GM18508 (cell line): Measurements from ENCODE around the gene ATP1A4.

Experiments
- ATAC-seq: cut with Tn5 transposase; IDR thresholded peaks from one replicate; pipeline ENCODE4 v1.9.1; 2021; ENCODE audit warnings: moderate number of reproducible peaks; ENCODE audit not compliant: insufficient read depth, unreplicated experiment

Gene ATP1A4

GRCh38 chr1:160139840-160140239, 11.6 kb upstream of the ATP1A4 start:
- ATAC-seq = no peak

GRCh38 chr1:160143695-160144094, 7.7 kb upstream of the ATP1A4 start:
- no peak for ATAC-seq

- no peak for ATAC-seq
These were observed 6.5 kb upstream of the ATP1A4 start for GRCh38 chr1:160144921-160145320.

- ATAC-seq = no peak
These were observed 5.3 kb upstream of the ATP1A4 start for GRCh38 chr1:160146107-160146506.

DNA sequence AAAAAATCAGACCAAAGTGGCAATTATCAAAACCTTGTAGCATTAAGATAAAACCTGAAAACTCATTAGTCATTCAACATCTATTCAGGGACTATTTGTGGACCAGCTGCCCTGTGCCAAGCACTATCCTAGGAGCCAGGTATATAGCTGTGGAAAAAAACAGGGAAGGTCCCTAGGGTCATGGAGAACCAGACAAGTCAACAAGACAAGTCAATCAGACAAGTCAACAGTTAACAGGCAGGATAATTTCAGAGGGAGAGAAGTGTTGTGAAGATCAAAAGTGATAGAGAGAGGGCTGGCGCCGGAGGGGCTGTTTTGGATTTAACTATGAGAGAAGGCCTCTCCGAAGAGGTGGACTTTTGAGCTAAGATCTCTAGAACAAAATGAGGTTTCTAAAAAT, 3.3 kb upstream of the ATP1A4 start:
- ATAC-seq = no peak

GRCh38 chr1:160149233-160149632, 2.2 kb upstream of the ATP1A4 start:
- no peak for ATAC-seq

- no peak for ATAC-seq
These were observed 1.7 kb upstream of the ATP1A4 start for GRCh38 chr1:160149716-160150115.

DNA sequence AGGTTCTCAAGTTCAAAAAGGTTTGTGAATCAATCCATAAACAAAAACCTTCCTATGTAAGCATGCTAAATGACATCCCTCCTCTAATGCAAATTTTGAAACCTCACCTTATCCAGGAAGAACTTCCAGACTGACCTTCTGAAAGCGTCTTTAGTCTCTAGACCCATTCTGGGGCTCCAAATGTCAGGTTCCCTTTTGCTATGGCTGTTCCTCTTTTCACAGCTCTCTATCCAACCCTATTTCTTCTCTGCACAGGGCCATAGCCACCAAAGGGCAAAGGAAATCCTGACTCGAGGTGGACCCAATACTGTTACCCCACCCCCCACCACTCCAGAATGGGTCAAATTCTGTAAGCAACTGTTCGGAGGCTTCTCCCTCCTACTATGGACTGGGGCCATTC, 3.4 kb downstream of the ATP1A4 start:
- ATAC-seq = no peak

GRCh38 chr1:160156361-160156760, 5.0 kb downstream of the ATP1A4 start:
- ATAC-seq = no peak

- ATAC-seq = no peak
These were observed 5.8 kb downstream of the ATP1A4 start for GRCh38 chr1:160157174-160157573.

DNA sequence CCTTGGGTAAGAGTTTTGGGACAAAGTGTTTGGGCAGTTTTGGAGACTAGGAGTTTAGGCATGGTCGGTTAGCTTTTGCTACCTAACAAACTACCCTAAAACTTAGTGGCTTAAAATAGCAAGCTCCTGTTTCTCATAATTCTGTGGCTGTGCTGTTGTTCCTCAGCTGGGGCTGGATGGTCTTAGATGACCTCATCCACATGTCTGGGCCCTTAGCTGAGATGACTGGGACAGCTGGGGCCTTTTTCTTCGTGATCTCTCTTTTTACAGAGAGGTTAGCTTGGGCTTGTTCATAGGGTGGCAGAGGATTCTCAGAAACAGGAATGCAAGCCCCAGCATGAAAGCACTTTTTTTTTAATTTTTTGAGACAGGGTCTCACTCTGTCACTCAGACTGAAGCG, 6.6 kb downstream of the ATP1A4 start:
- ATAC-seq = no peak

DNA sequence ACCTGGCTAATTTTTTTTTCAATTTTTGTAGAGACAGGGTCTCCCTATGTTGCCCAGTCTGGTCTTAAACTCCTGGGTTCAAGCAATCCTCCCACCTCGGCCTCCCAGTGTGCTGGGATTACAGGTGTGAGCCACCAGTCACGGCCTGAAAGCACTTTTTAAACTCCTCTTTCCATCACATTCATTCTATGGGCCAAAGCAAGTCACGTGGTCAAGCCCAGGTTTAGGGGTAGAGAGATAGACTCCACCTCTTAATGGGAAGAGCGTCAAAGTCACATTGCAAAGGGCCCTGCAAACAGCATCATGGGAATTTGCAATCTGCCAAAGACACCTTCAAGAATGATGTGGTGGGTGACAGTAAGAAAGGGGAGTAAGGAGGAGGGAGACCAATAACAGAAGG, 7.1 kb downstream of the ATP1A4 start:
- ATAC-seq = no peak

GRCh38 chr1:160159846-160160245, 8.4 kb downstream of the ATP1A4 start:
- ATAC-seq = no peak

DNA sequence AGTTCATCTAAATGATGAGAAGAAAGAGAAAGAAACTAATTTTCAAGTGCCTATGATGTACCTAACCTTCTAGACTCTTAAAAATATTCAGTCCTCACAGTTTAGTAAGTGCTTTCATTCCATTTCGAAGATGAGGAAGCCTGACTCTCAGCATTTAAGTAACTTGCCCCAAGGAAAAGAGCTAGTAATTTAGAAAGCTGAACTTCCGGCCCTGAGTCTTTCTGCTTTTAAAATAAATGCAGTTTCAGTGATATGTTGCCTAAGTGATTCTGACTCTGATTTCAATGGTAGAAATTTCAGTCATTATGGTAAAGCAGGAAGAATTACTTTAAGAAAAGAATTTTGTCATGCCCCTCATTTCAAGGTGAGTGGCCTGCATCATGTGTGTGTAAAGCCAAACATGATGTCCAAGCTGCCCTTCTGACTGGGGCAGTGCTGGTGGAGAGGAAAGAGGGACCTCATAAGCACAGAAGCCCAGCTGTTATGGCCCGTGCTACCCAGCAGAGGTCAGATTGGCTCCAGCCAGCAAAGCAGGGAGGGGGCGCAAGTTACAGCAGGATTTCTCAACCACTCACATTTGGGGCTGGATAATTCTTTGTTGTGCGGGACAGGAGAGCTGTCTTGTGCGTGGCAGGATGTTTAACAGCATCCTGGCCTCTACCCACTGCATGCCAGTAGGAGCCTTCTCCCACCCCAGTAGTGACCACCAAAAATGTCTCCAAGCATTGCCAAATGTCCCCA, 10.7 kb downstream of the ATP1A4 start:
- ATAC-seq = no peak

DNA sequence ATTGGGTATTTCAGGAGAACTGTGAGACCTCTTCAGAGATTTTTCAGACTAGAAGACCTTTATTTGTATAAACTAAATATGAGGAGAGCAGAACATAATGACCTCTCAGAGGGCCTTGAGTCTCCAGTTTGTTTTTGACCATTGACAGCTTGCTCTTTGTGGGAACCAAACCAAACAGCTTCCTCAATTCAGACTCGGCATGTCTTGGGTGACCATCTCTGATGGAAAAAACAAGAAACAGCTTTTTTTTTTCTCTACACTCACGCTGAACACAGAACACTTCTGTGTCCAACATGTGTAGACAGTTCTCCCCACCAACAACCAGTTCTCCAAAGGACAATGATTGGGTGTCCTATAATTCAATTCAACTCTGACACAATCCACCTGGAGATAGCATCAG, 11.5 kb downstream of the ATP1A4 start:
- ATAC-seq = no peak

DNA sequence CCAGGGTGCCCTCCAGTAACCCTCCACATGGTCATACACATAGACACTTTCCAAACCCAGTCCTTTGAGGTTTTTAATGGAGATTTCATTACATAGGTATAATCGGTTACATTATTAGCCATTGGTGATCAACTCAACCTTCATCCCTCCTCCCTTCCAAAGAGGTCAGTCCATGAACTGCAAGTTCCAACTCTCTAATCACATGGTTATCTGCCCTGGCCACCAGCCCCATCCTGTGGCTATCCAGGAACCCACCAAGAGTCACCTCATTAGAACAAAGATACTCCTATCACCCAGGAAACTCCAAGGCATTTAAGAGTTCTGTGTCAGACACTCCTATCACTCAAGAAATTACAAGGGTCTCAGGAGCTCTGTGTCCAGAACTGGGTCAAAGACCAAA, 12.2 kb downstream of the ATP1A4 start:
- no peak for ATAC-seq

- no peak for ATAC-seq
These were observed 12.7 kb downstream of the ATP1A4 start for GRCh38 chr1:160164121-160164520.

GRCh38 chr1:160166166-160166868, 14.9 kb downstream of the ATP1A4 start:
- ATAC-seq = no peak

DNA sequence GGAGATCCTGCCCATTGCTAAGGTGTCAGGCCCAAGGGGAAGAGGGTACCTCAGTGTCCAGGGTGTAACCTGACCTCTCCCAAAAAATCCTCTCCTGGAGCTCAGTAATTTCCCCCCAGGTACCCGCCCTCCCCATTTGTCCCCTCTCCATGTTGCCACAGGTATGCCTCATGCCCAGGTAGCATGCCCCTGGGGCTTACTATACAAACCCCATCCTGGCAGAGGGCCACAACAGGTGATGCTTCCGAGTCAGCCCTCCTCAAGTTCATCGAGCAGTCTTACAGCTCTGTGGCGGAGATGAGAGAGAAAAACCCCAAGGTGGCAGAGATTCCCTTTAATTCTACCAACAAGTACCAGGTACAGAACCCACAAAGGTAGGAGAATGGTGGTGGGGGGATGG, 15.7 kb downstream of the ATP1A4 start:
- ATAC-seq = no peak

DNA sequence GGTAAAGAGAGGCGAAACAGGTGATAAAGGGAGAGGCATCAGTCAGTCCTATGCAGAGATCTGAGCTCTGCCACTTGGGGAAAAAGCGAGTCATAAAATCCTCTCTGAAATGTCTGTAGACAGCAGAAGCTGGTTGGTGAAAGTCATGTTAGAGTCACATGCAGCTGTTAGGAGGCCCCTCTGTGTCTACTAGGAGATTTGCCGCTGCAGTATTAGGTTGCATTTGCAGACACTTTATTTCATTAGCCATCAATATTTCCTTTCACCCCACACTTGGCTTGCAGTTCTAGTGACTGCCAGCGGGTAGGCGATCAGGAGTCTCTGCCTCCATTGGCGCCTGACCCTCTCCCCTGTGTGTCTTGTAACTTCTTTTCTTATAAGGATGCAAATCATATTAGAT, 16.2 kb downstream of the ATP1A4 start:
- ATAC-seq = no peak

GRCh38 chr1:160168016-160168415, 16.6 kb downstream of the ATP1A4 start:
- no peak for ATAC-seq
